NB4 (cell line): ENCODE results near the gene RYR3.

ENCODE experiments used
- CTCF ChIP-seq: IDR thresholded peaks from one replicate; pipeline ENCODE4 v1.5.1; 2012; ENCODE audit warnings: low read depth, low read length
- MAX ChIP-seq: IDR thresholded peaks from 2 replicates; pipeline ENCODE4 v1.6.1; 2011; ENCODE audit warnings: low read depth, low read length
- POLR2A ChIP-seq: IDR thresholded peaks from 2 replicates; pipeline ENCODE4 v1.6.1; 2011; ENCODE audit warnings: mild to moderate bottlenecking; ENCODE audit not compliant: insufficient read length; ENCODE audit errors: extremely low read depth

GRCh38 chr15:33490703-33491102 lies 179.9 kb downstream of the RYR3 start:
- TF ChIP-seq POLR2A (no peak), MAX (no peak), CTCF (no peak)
